Fibroblast of lung (primary cell): ENCODE results near the gene ATXN1. TPM values are rescaled to one million over a fixed set of nuclear protein-coding genes. Genes with fewer than 3 reads are reported as not detected.

Experiments
- DNase-seq, 2 donors: peaks; one replicate each; pipeline versions ENCODE4 v3.0.0 to v3.0.0-alpha.2; 2010; ENCODE audit warnings: low read depth in 2 of 2
- H2AFZ ChIP-seq: 2 replicates; pipeline ENCODE4 v1.5.1; 2012; ENCODE audit warnings: low read length, control low read depth, inconsistent platforms
- H3K27ac ChIP-seq: 2 replicates; pipeline ENCODE4 v1.5.1; 2011; ENCODE audit warnings: low read length, control low read depth; ENCODE audit not compliant: insufficient read depth
- H3K27me3 ChIP-seq: 2 replicates; pipeline ENCODE4 v1.5.1; 2011; ENCODE audit warnings: mild to moderate bottlenecking, low read length; ENCODE audit not compliant: control insufficient read depth, insufficient read depth
- H3K36me3 ChIP-seq: 2 replicates; pipeline ENCODE4 v1.5.1; 2011; ENCODE audit warnings: low read length; ENCODE audit not compliant: control insufficient read depth, insufficient read depth
- H3K4me1 ChIP-seq: 2 replicates; pipeline ENCODE4 v1.5.1; 2011; ENCODE audit warnings: low read length; ENCODE audit not compliant: control insufficient read depth, insufficient read depth; ENCODE audit errors: extremely low read depth
- H3K4me2 ChIP-seq: 2 replicates; pipeline ENCODE4 v1.5.1; 2011; ENCODE audit warnings: low read length, control low read depth; ENCODE audit not compliant: insufficient read depth; ENCODE audit errors: extremely low read depth
- H3K4me3 ChIP-seq, 4 experiments: fragments of 200-600 bp in 1 of 4; sonication (generic) in 1 of 4; replicated peaks in 1 of 4; 2 replicates each; pipeline ENCODE4 v1.5.1; 2011 to 2016; ENCODE audit warnings: low read length in 4 of 4, low read depth in 3 of 4, mild to moderate bottlenecking in 3 of 4, control low read depth in 2 of 4, inconsistent platforms in 1 of 4, mixed read lengths in 1 of 4; ENCODE audit not compliant: insufficient read depth in 1 of 4; ENCODE audit errors: control extremely low read depth in 1 of 4
- H3K79me2 ChIP-seq: 2 replicates; pipeline ENCODE4 v1.5.1; 2012; ENCODE audit warnings: mild to moderate bottlenecking, low read length, inconsistent platforms; ENCODE audit not compliant: control insufficient read depth, insufficient read depth
- H3K9ac ChIP-seq: 2 replicates; pipeline ENCODE4 v1.5.1; 2011; ENCODE audit warnings: mild to moderate bottlenecking, low read length, control low read depth; ENCODE audit not compliant: insufficient read depth
- H3K9me3 ChIP-seq: 2 replicates; pipeline ENCODE4 v1.5.1; 2012; ENCODE audit warnings: low read depth, low read length; ENCODE audit not compliant: control insufficient read depth, insufficient read depth
- H4K20me1 ChIP-seq: 2 replicates; pipeline ENCODE4 v1.5.1; 2011; ENCODE audit warnings: low read length; ENCODE audit not compliant: control insufficient read depth, insufficient read depth; ENCODE audit errors: extremely low read depth
- EZH2 ChIP-seq: IDR thresholded peaks from 2 replicates; pipeline ENCODE4 v1.5.1; 2012; ENCODE audit warnings: low read length, control low read depth, mild to moderate bottlenecking; ENCODE audit errors: missing control alignments
- polyA plus RNA-seq, 2 donors: library from polyadenylated mRNA; depleted of rRNA in 1 of 2; stranded (reverse) in 1 of 2; unstranded in 1 of 2; fragments of >200 nt; gene quantifications; 2 replicates each; pipeline ENCODE4 v1.2.1, GENCODE V29; 2011 to 2012; ENCODE audit warnings: missing spikeins in 1 of 2
- total RNA-seq: library from RNA; depleted of rRNA; stranded (reverse); fragments of >200 nt; gene quantifications from 2 replicates; pipeline ENCODE4 v1.2.1, GENCODE V29; 2014
- TF ChIP-seq, protein P1 (sequence below), 2 donors: IDR thresholded peaks in 1 of 2; conservative IDR thresholded peaks in 1 of 2; 1 replicate in 1 of 2; 2 replicates in 1 of 2; pipeline ENCODE4 v1.5.1; 2011 to 2012; ENCODE audit warnings: low read length in 2 of 2, control low read depth in 1 of 2, inconsistent platforms in 1 of 2, low read depth in 1 of 2, mild to moderate bottlenecking in 1 of 2

ATXN1 gene
- total and polyA plus RNA-seq, 2 donors (not counting 1 experiment from before 2014, with no cell fraction given): 15.8 to 40.5 TPM

DNA sequence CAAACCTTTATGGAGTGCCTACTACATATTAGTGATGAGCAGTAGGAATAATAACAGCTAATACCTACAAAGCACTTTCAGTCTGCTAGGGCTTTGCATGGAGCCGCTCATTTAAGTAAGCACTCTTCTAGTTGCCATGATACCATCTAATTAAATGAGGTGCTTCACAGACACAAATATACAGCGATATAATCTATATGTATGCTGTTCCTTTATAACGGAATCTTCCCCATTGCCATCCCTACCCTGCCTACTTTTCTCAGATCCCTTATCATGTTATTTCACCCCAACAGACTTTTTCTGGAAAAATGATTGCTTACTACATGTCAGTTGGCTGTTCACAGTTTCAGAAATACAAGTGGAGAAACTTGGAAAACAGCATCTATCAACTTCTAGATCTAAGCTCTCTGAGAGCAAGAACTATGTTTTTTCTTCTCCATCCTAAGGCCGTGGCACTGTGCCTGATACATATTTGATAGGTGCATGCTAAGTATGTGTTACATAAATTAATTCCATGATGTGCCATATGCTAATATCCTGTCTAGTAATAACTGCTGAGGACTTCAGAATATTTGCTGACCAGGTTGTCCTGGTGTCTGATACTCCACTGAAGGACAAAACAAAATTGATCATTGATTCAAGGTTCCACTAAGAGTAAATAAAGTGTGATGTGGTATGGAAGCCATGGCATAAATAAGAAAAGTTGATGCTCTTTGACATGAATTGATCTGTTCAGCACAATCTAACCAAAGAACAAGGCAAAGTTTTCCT is 398.3 kb downstream of the ATXN1 start:
- Histone ChIP-seq H3K36me3 (no peaks in the 10 kb centered on the region), H3K79me2 (no peaks in the 10 kb centered on the region), H3K4me3 (no peak overlapping the region), H3K4me2 (no peak overlapping the region), H2AFZ (no peak overlapping the region), H3K9me3 (no peaks in the 10 kb centered on the region), H3K27ac (no peak overlapping the region), H3K27me3 (no peaks in the 10 kb centered on the region), H3K9ac (no peak overlapping the region), H3K4me1 (no peaks in the 10 kb centered on the region), H4K20me1 (no peaks in the 10 kb centered on the region)
- DNase-seq: no peak
- TF ChIP-seq, protein P1, sequence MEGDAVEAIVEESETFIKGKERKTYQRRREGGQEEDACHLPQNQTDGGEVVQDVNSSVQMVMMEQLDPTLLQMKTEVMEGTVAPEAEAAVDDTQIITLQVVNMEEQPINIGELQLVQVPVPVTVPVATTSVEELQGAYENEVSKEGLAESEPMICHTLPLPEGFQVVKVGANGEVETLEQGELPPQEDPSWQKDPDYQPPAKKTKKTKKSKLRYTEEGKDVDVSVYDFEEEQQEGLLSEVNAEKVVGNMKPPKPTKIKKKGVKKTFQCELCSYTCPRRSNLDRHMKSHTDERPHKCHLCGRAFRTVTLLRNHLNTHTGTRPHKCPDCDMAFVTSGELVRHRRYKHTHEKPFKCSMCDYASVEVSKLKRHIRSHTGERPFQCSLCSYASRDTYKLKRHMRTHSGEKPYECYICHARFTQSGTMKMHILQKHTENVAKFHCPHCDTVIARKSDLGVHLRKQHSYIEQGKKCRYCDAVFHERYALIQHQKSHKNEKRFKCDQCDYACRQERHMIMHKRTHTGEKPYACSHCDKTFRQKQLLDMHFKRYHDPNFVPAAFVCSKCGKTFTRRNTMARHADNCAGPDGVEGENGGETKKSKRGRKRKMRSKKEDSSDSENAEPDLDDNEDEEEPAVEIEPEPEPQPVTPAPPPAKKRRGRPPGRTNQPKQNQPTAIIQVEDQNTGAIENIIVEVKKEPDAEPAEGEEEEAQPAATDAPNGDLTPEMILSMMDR (conservative IDR thresholded peaks at IDR 0.05 in 1 of 2, IDR thresholded peaks at IDR 0.05 in 1 of 2; ENCODE audit: low read depth in 1 of 2, low read length in 2 of 2): no peak
- no peak for TF ChIP-seq EZH2

DNA sequence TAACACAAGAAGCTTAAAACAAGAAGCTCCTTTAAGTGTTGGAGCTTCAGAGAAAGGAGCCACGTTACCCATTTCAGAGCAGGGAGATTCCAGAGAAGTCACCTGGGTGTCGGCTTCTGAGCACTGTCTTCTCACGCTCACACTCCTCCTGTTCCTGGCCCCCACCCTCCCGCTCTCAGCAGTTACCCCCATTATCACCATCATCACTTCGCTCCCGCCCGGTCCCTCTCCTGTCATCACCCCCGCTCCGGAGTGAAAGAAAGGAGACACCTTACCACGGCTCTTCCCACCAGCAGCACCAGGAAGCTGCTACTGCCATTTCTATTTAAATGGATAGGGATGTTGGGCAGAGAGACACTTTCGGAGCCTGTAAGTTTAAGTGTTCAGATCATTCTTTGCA is 399.0 kb downstream of the ATXN1 start:
- H3K36me3 ChIP-seq: no peaks in the 10 kb centered on the region
- no peaks in the 10 kb centered on the region for H3K79me2 ChIP-seq
- no peak overlapping the region for H3K4me3 ChIP-seq
- no peak for DNase-seq
- TF ChIP-seq, protein P1 (conservative IDR thresholded peaks at IDR 0.05 in 1 of 2, IDR thresholded peaks at IDR 0.05 in 1 of 2; ENCODE audit: low read depth in 1 of 2, low read length in 2 of 2): no peak
- TF ChIP-seq EZH2: no peak
- H3K4me1 ChIP-seq: no peaks in the 10 kb centered on the region
- no peak overlapping the region for H2AFZ ChIP-seq
- no peaks in the 10 kb centered on the region for H3K9me3 ChIP-seq
- no peak overlapping the region for H3K4me2 ChIP-seq
- H3K27ac ChIP-seq: no peak overlapping the region
- H4K20me1 ChIP-seq: no peaks in the 10 kb centered on the region
- no peak overlapping the region for H3K9ac ChIP-seq
- no peaks in the 10 kb centered on the region for H3K27me3 ChIP-seq

DNA sequence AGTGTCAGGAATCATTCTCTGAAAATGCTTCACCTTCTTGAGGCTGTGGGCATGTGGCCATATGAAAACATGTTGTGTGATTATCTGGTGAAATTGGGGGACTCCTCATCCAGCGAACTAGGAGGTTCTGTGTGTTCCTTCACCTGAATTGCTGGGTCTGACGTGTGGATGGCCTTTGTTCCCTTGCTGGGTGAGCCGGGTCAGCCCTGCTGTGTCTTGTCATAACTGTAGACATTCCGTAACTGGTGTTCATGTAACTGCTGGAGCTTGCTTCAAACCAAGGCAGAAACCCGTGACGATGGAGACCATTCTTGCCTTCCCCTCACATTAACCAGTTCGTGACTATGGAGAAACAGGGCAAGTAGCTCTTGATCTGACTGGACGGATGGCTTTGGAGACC is 399.4 kb downstream of the ATXN1 start:
- H3K4me2 ChIP-seq: no peak overlapping the region
- no peak overlapping the region for H3K27ac ChIP-seq
- DNase-seq: no peak
- H3K9me3 ChIP-seq: no peaks in the 10 kb centered on the region
- no peak for TF ChIP-seq EZH2
- TF ChIP-seq, protein P1 (conservative IDR thresholded peaks at IDR 0.05 in 1 of 2, IDR thresholded peaks at IDR 0.05 in 1 of 2; ENCODE audit: low read depth in 1 of 2, low read length in 2 of 2): no peak
- no peaks in the 10 kb centered on the region for H3K27me3 ChIP-seq
- no peak overlapping the region for H3K9ac ChIP-seq
- H2AFZ ChIP-seq: no peak overlapping the region
- H3K79me2 ChIP-seq: no peaks in the 10 kb centered on the region
- H3K36me3 ChIP-seq: no peaks in the 10 kb centered on the region
- no peaks in the 10 kb centered on the region for H3K4me1 ChIP-seq
- no peak overlapping the region for H3K4me3 ChIP-seq
- no peaks in the 10 kb centered on the region for H4K20me1 ChIP-seq
